ENCODE measurements around the gene MRPL23.
"Not testable (repeated sequence)": the region's sequence is repeated elsewhere in the genome, so short reads cannot be mapped to it uniquely, and the experiment has no call there.

MRPL23 gene

DNA sequence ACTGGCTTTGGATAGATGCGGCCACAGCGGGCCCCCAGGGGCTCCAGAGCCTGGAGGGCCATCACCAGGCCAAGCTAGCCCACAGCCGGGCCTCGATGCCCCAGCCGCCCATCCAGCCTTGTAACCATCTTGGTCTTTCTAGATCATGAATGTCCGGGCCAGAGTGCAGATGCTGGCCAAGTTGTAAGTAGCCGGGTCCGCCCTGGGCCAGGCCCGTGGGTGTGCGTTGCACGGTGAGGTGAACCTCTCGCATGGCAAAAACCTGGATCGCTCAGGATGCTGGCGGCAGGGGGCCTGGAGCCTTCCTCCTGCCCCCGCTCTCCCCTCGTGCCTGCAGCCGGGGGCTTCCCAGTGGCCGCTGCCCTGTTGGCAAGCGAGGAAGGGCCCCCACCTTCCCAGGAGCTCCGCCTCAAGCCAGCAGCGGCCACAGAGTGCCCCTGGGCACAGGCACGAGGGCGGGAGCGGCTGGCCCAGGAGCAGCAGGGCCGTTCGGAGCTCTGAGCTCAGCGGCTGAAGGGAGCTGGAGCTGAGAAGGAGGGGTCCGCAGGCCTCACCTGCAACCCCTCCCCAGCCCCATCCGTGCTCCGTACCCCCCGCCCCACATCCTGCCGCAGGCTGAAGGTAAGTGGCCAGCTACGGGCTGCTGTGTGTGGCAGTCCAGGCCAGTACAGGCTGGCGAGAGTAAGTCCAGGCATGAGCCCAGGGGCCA lies 10.9 kb upstream of the MRPL23 start:
- Histone ChIP-seq H2AFZ (ENCODE audit: low read length, unreplicated experiment) (no peak overlapping the region), H3K4me3 (ENCODE audit: low read depth, low read length) (no peak overlapping the region), H3K36me3 (ENCODE audit: insufficient read depth, low read length) (no peaks in the 10 kb centered on the region), H3K4me1 (ENCODE audit: control insufficient read depth, insufficient read depth, low read length, unreplicated experiment) (peaks cover 4% of the 10 kb centered on the region), H3K27me3 (ENCODE audit: insufficient read depth, low read length) (peaks cover 6% of the 10 kb centered on the region; the same call in 1 of the 2 replicates), H3K79me2 (ENCODE audit: control insufficient read depth, insufficient read depth, low read length, unreplicated experiment) (no peaks in the 10 kb centered on the region), H3K27ac (ENCODE audit: low read depth, low read length) (no peak overlapping the region)

DNA sequence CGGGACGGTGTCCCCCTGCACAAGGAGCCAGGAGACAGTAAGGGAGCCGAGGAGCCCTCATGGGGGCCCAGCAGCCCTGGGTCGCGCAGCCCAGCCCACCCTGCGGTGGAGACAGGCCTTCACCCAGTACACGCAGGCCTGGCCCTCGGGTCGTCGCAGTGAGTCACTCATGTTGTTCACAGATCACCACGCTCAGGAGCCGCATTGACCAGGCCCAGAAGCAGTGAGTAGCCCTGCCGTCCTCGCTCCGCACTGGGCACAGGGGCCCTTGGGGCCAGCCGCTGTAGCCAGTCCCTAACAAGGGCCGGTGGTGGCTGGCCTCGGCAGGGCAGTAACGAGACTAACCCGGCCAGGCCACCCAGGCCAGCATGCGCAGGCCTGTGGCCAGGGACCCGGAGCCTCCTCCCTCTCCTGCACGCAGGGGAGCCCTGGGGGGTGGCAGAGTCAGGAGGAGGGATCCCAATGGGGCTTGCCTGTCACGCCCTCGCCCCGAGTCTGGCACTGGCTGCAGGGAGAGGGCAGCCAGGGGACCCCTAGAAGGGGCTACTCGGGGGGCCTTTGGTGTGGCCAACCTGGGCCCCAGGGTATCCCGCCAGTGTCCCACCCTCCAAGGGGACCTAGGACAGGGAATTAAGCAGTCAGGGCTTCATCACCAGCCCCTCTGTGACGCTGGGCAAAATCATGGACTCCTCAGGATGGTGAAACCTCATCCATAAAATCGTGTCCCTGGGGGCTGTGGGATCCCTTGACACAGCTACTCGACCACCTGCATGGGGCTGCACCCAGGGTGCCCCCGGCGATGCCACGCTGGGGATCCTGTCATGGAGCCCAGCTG lies 10.1 kb upstream of the MRPL23 start:
- Histone ChIP-seq H3K4me3 (ENCODE audit: low read depth, low read length) (no peak overlapping the region), H2AFZ (ENCODE audit: low read length, unreplicated experiment) (no peak overlapping the region), H3K79me2 (ENCODE audit: control insufficient read depth, insufficient read depth, low read length, unreplicated experiment) (no peaks in the 10 kb centered on the region), H3K27me3 (ENCODE audit: insufficient read depth, low read length) (peaks cover 6% of the 10 kb centered on the region; the same call in 1 of the 2 replicates), H3K36me3 (ENCODE audit: insufficient read depth, low read length) (no peaks in the 10 kb centered on the region), H3K27ac (ENCODE audit: low read depth, low read length) (no peak overlapping the region), H3K4me1 (ENCODE audit: control insufficient read depth, insufficient read depth, low read length, unreplicated experiment) (no peaks in the 10 kb centered on the region)

DNA sequence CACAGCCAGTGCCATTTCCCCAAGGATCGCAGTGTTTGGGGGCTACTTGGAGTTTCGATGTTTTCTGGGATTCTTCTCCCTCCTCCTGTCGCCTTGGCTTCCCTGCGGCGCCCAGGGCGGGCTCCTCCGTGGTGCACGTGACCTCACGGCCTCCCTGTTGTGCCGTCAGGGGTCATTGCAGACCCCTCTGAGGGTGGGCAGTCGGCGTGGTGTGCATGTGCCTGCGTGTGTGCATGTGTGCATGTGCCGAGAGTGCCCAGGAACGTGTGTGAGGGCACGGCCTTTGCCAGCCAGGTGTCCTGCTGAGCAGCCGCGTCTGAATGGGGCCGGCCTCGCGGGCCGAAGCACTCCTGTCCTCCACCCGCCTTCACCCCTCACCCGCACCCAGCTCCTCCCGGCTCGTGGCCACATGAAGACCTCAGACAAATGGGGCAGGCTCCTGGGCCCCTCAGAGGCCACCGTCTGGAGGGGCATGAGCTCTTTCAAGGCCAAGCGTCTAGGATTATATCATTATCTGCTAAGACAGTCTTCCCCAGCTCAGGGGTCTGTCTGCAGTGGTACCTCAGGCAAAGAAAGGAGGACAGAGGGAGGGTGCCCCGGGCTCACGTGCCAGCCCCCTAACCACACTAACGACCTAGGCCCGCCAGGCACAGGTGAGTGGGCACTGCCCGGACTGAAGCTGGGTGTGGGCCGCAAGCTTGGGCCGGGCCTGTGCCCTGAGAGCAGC lies 9.4 kb upstream of the MRPL23 start:
- Histone ChIP-seq H3K36me3 (ENCODE audit: insufficient read depth, low read length) (no peaks in the 10 kb centered on the region), H3K27me3 (ENCODE audit: insufficient read depth, low read length) (peaks cover 6% of the 10 kb centered on the region; the same call in 1 of the 2 replicates), H3K27ac (ENCODE audit: low read depth, low read length) (no peak overlapping the region), H3K4me1 (ENCODE audit: control insufficient read depth, insufficient read depth, low read length, unreplicated experiment) (no peaks in the 10 kb centered on the region), H2AFZ (ENCODE audit: low read length, unreplicated experiment) (no peak overlapping the region), H3K4me3 (ENCODE audit: low read depth, low read length) (no peak overlapping the region), H3K79me2 (ENCODE audit: control insufficient read depth, insufficient read depth, low read length, unreplicated experiment) (no peaks in the 10 kb centered on the region)

DNA sequence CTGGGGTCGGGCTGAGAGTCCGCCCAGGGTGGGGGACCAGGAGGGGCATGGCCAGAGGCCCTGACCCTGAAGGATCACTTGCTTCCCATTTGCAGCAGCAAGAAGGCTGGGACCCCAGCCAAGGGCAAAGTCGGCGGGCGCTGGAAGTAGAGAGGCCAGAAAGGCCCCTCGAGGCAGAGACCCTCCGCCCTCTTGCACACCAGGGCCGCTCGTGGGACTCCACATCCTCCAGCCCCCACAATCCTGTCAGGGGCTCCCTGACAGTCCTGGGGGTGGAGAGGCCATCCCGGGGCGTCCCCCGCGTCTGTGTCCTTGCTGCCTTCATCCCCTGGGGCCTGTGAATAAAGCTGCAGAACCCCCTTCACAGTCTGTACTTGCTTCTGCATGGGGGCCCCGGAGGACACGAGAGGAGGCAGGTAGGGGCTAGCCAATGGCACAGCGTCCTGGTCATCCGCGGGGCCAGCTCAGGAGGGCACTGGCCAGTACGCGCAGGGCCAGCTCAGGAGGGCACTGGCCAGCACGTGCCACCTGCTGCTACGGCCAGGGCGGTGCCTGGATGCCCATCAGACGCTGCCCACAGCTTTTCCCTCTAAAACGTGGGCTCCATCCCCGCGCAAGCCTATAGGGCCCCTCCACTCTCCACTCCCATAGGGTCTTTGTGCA lies 8.7 kb upstream of the MRPL23 start:
- Histone ChIP-seq H2AFZ (ENCODE audit: low read length, unreplicated experiment) (no peak overlapping the region), H3K4me3 (ENCODE audit: low read depth, low read length) (no peak overlapping the region), H3K27ac (ENCODE audit: low read depth, low read length) (no peak overlapping the region), H3K4me1 (ENCODE audit: control insufficient read depth, insufficient read depth, low read length, unreplicated experiment) (peaks cover 1% of the 10 kb centered on the region), H3K27me3 (ENCODE audit: insufficient read depth, low read length) (peaks cover 6% of the 10 kb centered on the region; the same call in 1 of the 2 replicates), H3K79me2 (ENCODE audit: control insufficient read depth, insufficient read depth, low read length, unreplicated experiment) (no peaks in the 10 kb centered on the region), H3K36me3 (ENCODE audit: insufficient read depth, low read length) (no peaks in the 10 kb centered on the region)

DNA sequence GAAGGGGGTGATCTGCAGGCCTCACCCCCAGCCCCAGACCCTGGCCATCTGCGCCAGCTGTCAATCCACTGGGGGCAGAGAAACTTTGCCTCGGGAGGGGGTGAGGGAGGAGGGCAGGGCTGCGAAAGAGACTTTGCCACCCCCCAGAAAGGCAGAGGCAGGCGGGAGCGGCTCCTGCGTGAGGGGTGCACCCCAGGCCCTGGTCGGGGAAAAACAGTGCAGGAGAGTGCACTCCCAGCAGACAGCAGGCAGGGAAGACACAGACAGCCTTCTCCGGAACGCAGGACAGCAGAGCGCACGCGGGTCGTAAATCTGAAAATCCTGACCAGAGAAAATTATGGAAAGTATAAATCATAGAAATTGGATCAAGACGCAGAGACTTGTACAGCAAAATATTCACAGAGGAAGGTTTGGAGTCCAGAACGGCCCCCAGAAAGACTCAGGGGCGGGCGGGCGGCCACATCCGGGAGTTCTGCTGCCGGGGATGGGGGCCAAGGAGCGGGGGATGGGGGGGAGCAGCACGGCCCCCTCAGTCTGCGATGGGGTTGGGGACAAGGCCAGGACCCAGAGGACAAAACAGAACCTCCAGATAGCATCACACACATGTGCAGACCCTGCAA lies 8.0 kb upstream of the MRPL23 start:
- Histone ChIP-seq H3K36me3 (ENCODE audit: insufficient read depth, low read length) (no peaks in the 10 kb centered on the region), H3K4me1 (ENCODE audit: control insufficient read depth, insufficient read depth, low read length, unreplicated experiment) (peaks cover 7% of the 10 kb centered on the region)

DNA sequence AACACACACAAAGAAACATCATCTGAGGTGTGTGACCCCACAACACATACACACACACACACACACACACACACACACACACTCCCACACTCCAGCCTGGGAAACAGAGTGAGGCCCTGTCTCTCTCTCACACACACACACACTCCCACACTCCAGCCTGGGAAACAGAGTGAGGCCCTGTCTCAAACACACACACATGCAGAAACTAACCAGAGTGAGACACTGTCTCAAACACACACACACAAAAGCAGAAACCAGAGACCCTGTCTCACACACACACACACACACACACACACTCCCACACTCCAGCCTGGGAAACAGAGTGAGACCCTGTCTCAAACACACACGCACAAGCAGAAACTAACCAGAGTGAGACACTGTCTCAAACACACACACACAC lies 7.3 kb upstream of the MRPL23 start:
- not testable (repeated sequence) for H3K27me3 ChIP-seq (ENCODE audit: insufficient read depth, low read length); H3K4me1 ChIP-seq (ENCODE audit: control insufficient read depth, insufficient read depth, low read length, unreplicated experiment); H2AFZ ChIP-seq (ENCODE audit: low read length, unreplicated experiment); H3K36me3 ChIP-seq (ENCODE audit: insufficient read depth, low read length); H3K27ac ChIP-seq (ENCODE audit: low read depth, low read length); H3K79me2 ChIP-seq (ENCODE audit: control insufficient read depth, insufficient read depth, low read length, unreplicated experiment); H3K4me3 ChIP-seq (ENCODE audit: low read depth, low read length)

More for the DNA sequence above, 8.0 kb upstream of the MRPL23 start:
- Histone ChIP-seq H3K27me3 (ENCODE audit: insufficient read depth, low read length) (peaks cover 5% of the 10 kb centered on the region; the same call in 1 of the 2 replicates), H3K4me3 (ENCODE audit: low read depth, low read length) (no peak overlapping the region), H3K27ac (ENCODE audit: low read depth, low read length) (no peak overlapping the region), H2AFZ (ENCODE audit: low read length, unreplicated experiment) (no peak overlapping the region), H3K79me2 (ENCODE audit: control insufficient read depth, insufficient read depth, low read length, unreplicated experiment) (no peaks in the 10 kb centered on the region)

DNA sequence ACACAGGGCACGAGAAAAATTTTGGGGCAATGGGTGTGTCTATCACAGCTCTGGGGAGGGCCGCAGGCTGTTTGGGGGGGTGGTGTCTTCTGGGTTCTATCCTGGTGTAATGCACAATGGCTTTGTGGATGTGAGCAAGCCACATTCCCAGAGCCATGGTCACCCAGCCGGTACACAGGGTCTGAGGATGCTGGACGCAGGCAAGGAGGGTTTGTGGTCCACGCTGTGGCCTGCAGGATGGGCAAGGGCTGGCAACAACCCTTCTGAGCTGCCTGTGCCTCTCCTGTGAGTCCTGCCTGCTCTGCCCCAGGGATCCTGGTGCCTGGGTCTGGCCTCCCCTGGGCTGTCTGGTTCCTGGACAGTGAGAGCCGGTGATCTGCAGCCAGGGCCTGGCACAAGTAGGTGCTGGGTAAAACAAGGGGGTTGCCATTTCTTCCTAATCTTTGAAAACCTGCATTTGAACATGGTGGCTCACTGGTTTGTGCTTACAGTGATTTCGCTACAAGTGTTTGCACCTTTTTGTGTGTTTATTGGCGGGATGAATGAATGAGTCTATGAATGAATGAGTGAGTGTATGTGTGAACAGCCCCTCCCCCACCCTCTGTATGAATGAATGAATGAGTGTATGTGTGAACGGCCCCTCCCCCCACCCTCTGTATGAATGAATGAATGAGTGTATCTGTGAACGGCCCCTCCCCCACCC lies 4.4 kb upstream of the MRPL23 start:
- H3K4me3 ChIP-seq (ENCODE audit: low read depth, low read length) = no peak overlapping the region
- no peak overlapping the region for H2AFZ ChIP-seq (ENCODE audit: low read length, unreplicated experiment)
- H3K4me1 ChIP-seq (ENCODE audit: control insufficient read depth, insufficient read depth, low read length, unreplicated experiment) = peaks cover 10% of the 10 kb centered on the region
- H3K27ac ChIP-seq (ENCODE audit: low read depth, low read length) = no peak overlapping the region
- no peaks in the 10 kb centered on the region for H3K79me2 ChIP-seq (ENCODE audit: control insufficient read depth, insufficient read depth, low read length, unreplicated experiment)
- no peaks in the 10 kb centered on the region for H3K36me3 ChIP-seq (ENCODE audit: insufficient read depth, low read length)
- no peaks in the 10 kb centered on the region for H3K27me3 ChIP-seq (ENCODE audit: insufficient read depth, low read length)

DNA sequence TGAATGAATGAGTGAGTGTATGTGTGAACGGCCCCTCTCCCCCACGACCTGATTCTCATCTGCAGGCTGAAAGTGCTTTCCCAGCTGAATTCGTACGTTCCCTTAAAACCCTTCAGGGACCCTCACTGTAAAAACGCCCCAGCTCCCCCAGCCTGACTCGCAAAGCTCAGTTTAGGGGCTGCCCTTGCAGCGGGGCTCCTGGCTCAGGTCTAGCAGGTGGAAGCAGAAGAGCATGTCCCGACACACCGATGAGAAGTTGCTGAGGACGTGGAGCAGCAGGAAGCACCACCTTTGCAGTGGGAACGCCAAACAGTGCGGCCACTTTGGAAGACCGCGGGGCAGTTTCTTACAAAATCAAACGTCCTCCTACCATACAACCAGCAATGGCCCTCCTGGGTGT lies 3.6 kb upstream of the MRPL23 start:
- Histone ChIP-seq H3K4me3 (ENCODE audit: low read depth, low read length) (peak overlapping the region; percentile 24; the same call in 1 of the 2 replicates), H3K4me1 (ENCODE audit: control insufficient read depth, insufficient read depth, low read length, unreplicated experiment) (peaks cover 10% of the 10 kb centered on the region), H3K27ac (ENCODE audit: low read depth, low read length) (no peak overlapping the region), H3K36me3 (ENCODE audit: insufficient read depth, low read length) (no peaks in the 10 kb centered on the region), H3K79me2 (ENCODE audit: control insufficient read depth, insufficient read depth, low read length, unreplicated experiment) (no peaks in the 10 kb centered on the region), H2AFZ (ENCODE audit: low read length, unreplicated experiment) (no peak overlapping the region), H3K27me3 (ENCODE audit: insufficient read depth, low read length) (no peaks in the 10 kb centered on the region)

DNA sequence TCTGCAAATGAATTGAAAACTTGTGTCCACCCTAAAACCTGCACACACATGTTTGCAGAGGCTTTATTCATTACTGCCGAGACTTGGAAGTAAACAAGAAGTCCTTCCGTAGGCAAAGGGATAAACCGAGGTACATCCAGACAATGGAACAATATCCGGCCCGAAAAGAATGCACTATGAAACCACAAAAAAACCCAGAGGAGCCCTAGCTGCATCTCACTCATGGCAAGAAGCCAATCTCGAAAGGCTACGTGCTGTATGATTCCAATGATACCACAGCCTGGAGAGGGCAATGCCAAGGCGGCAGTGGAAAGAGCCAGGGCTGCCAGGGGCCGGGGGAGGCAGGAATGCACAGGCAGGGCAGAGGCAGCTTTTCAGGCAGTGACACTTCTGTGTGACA lies 3.2 kb upstream of the MRPL23 start:
- Histone ChIP-seq H3K79me2 (ENCODE audit: control insufficient read depth, insufficient read depth, low read length, unreplicated experiment) (no peaks in the 10 kb centered on the region), H3K27ac (ENCODE audit: low read depth, low read length) (no peak overlapping the region), H2AFZ (ENCODE audit: low read length, unreplicated experiment) (no peak overlapping the region), H3K36me3 (ENCODE audit: insufficient read depth, low read length) (no peaks in the 10 kb centered on the region), H3K4me3 (ENCODE audit: low read depth, low read length) (peak overlapping the region; percentile 24; the same call in 1 of the 2 replicates), H3K4me1 (ENCODE audit: control insufficient read depth, insufficient read depth, low read length, unreplicated experiment) (peaks cover 10% of the 10 kb centered on the region), H3K27me3 (ENCODE audit: insufficient read depth, low read length) (no peaks in the 10 kb centered on the region)

Measured in ACC112 (cell line).